Measurements from ENCODE around the gene ETFA.

ETFA gene

GRCh38 chr15:76169911-76170800 is 141.1 kb downstream of the ETFA start:
- H2AFZ ChIP-seq (ENCODE audit: low read length), result no peak overlapping the region
- H3K27me3 ChIP-seq (replicated peaks; ENCODE audit: insufficient read depth, low read length), result no peaks in the 10 kb centered on the region
- no peaks in the 10 kb centered on the region for H4K20me1 ChIP-seq (ENCODE audit: insufficient read depth, low read length)
- no peak overlapping the region for H3K4me3 ChIP-seq (ENCODE audit: low read length)
- H3K9ac ChIP-seq (ENCODE audit: low read length), result no peak overlapping the region
- no peak overlapping the region for H3K4me2 ChIP-seq (ENCODE audit: low read depth, low read length)
- no peaks in the 10 kb centered on the region for H3F3A ChIP-seq (ENCODE audit: insufficient read depth, low read length)
- TF ChIP-seq CTCF (IDR thresholded peaks at IDR 0.05; ENCODE audit: low read length) (no peak), EZH2 (optimal IDR thresholded peaks at IDR 0.05; ENCODE audit: low read depth, low read length) (no peak)
- H3K9me3 ChIP-seq (replicated peaks; ENCODE audit: insufficient read depth, low read length), result no peaks in the 10 kb centered on the region
- no peak for DNase-seq
- H3K79me2 ChIP-seq (ENCODE audit: low read length), result no peaks in the 10 kb centered on the region
- H3K4me1 ChIP-seq (ENCODE audit: low read length), result no peaks in the 10 kb centered on the region
- no peak overlapping the region for H3K27ac ChIP-seq (ENCODE audit: low read length)
- H3K9me2 ChIP-seq (replicated peaks; ENCODE audit: insufficient read depth, low read length), result no peaks in the 10 kb centered on the region
- no peaks in the 10 kb centered on the region for H3K36me3 ChIP-seq (replicated peaks; ENCODE audit: insufficient read depth, low read length)

- Histone ChIP-seq H3K4me2 (ENCODE audit: low read depth, low read length) (no peak overlapping the region), H4K20me1 (ENCODE audit: insufficient read depth, low read length) (no peaks in the 10 kb centered on the region)
Measured at GRCh38 chr15:76169018-76169417, 142.3 kb downstream of the ETFA start.

GRCh38 chr15:76168237-76168984 is 142.9 kb downstream of the ETFA start:
- Histone ChIP-seq H3K79me2 (ENCODE audit: low read length) (no peaks in the 10 kb centered on the region), H3F3A (ENCODE audit: insufficient read depth, low read length) (no peaks in the 10 kb centered on the region), H3K4me3 (ENCODE audit: low read length) (no peak overlapping the region), H3K27me3 (replicated peaks; ENCODE audit: insufficient read depth, low read length) (no peaks in the 10 kb centered on the region), H4K20me1 (ENCODE audit: insufficient read depth, low read length) (no peaks in the 10 kb centered on the region), H3K9me2 (replicated peaks; ENCODE audit: insufficient read depth, low read length) (no peaks in the 10 kb centered on the region), H3K9ac (ENCODE audit: low read length) (no peak overlapping the region), H3K9me3 (replicated peaks; ENCODE audit: insufficient read depth, low read length) (no peaks in the 10 kb centered on the region), H3K4me2 (ENCODE audit: low read depth, low read length) (no peak overlapping the region), H3K4me1 (ENCODE audit: low read length) (no peaks in the 10 kb centered on the region), H3K36me3 (replicated peaks; ENCODE audit: insufficient read depth, low read length) (no peaks in the 10 kb centered on the region), H2AFZ (ENCODE audit: low read length) (no peak overlapping the region), H3K27ac (ENCODE audit: low read length) (no peak overlapping the region)
- DNase-seq, result no peak
- TF ChIP-seq CTCF (IDR thresholded peaks at IDR 0.05; ENCODE audit: low read length) (no peak), EZH2 (optimal IDR thresholded peaks at IDR 0.05; ENCODE audit: low read depth, low read length) (no peak), EZH2phosphoT487 (IDR thresholded peaks at IDR 0.05; ENCODE audit: low read length) (no peak)

More at GRCh38 chr15:76169018-76169417, 142.3 kb downstream of the ETFA start:
- no peak for DNase-seq
- Histone ChIP-seq H3K4me3 (ENCODE audit: low read length) (no peak overlapping the region), H3K27me3 (replicated peaks; ENCODE audit: insufficient read depth, low read length) (no peaks in the 10 kb centered on the region), H3K9me2 (replicated peaks; ENCODE audit: insufficient read depth, low read length) (no peaks in the 10 kb centered on the region), H3K27ac (ENCODE audit: low read length) (no peak overlapping the region), H3K79me2 (ENCODE audit: low read length) (no peaks in the 10 kb centered on the region), H3K9ac (ENCODE audit: low read length) (no peak overlapping the region), H2AFZ (ENCODE audit: low read length) (no peak overlapping the region), H3K36me3 (replicated peaks; ENCODE audit: insufficient read depth, low read length) (no peaks in the 10 kb centered on the region), H3K4me1 (ENCODE audit: low read length) (no peaks in the 10 kb centered on the region), H3F3A (ENCODE audit: insufficient read depth, low read length) (no peaks in the 10 kb centered on the region), H3K9me3 (replicated peaks; ENCODE audit: insufficient read depth, low read length) (no peaks in the 10 kb centered on the region)
- TF ChIP-seq EZH2 (optimal IDR thresholded peaks at IDR 0.05; ENCODE audit: low read depth, low read length) (no peak), CTCF (IDR thresholded peaks at IDR 0.05; ENCODE audit: low read length) (no peak), EZH2phosphoT487 (IDR thresholded peaks at IDR 0.05; ENCODE audit: low read length) (no peak)
